Activated naive CD4-positive, alpha-beta T cell treated with anti-CD3 and anti-CD28 coated beads, Interleukin-2, amount 10 ng/mL, durations not matched to agents 7 days and 5 days (primary cell): ENCODE results near the gene CLCN3.
"Not testable (repeated sequence)": the region's sequence is repeated elsewhere in the genome, so short reads cannot be mapped to it uniquely, and the experiment has no call there.

Experiments
- CTCF ChIA-PET: fragments of 350-600 bp; sonication (Branson Sonifier 250); formaldehyde crosslinking; loops from one replicate; lab custom pipeline; 2021; ENCODE audit warnings: antibody characterized with exemption; lab: Charles Lee
- DNase-seq: peaks from one replicate; pipeline ENCODE4 v3.0.0-alpha.2; 2020
- H3K27ac Mint-ChIP-seq: one replicate; pipeline ENCODE4 v1.8.0; 2021; ENCODE audit warnings: mild to moderate bottlenecking, moderate library complexity, mixed read lengths
- H3K27me3 Mint-ChIP-seq: one replicate; pipeline ENCODE4 v1.8.0; 2021; ENCODE audit warnings: mild to moderate bottlenecking, mixed read lengths
- H3K36me3 Mint-ChIP-seq: one replicate; pipeline ENCODE4 v1.8.0; 2021; ENCODE audit warnings: mixed read lengths
- H3K4me1 Mint-ChIP-seq: one replicate; pipeline ENCODE4 v1.8.0; 2021; ENCODE audit warnings: mixed read lengths
- H3K4me3 Mint-ChIP-seq: one replicate; pipeline ENCODE4 v1.8.0; 2021; ENCODE audit warnings: mild to moderate bottlenecking, moderate library complexity, mixed read lengths
- H3K9me3 Mint-ChIP-seq: one replicate; pipeline ENCODE4 v1.8.0; 2021; ENCODE audit warnings: mixed read lengths

The CLCN3 gene

DNA sequence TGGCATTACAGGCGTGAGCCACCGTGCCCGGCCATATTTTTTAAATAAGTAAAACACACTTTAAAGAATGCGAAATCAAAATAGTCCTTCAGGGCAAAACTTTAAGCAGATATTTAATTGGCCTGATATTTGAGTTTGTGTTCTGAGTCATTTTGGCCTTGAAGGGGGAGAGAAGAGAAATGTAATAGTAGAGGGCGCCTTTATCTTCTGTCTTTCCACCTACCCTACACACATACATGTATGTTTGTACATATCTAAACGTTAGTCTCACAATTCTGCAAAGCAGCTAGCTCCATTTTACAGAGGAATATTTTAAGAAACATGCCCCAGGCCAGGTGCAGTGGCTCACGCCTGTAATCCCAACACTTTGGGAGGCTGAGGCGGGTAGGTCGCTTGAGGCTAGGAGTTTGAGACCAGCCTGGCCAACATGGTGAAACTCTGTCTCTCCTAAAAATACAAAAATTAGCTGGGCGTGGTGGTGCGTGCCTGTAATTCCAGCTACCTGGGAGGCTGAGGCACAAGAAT lies 151.2 kb downstream of the CLCN3 start:
- CTCF ChIA-PET, H3K9me3 Mint-ChIP-seq, H3K27ac Mint-ChIP-seq, H3K4me3 Mint-ChIP-seq, H3K36me3 Mint-ChIP-seq, DNase-seq: not testable (repeated sequence)
- Mint-ChIP-seq H3K27me3 (peaks cover 41% of the 10 kb centered on the region), H3K4me1 (peaks cover 11% of the 10 kb centered on the region)
